HG03571 (cell line): Measurements from ENCODE around the gene OR2V1.
"Not testable (repeated sequence)": the region's sequence is repeated elsewhere in the genome, so short reads cannot be mapped to it uniquely, and the experiment has no call there.

Experiments used
- ATAC-seq: cut with Tn5 transposase; IDR thresholded peaks from one replicate; pipeline ENCODE4 v1.9.1; 2021; ENCODE audit not compliant: unreplicated experiment

OR2V1 gene

DNA sequence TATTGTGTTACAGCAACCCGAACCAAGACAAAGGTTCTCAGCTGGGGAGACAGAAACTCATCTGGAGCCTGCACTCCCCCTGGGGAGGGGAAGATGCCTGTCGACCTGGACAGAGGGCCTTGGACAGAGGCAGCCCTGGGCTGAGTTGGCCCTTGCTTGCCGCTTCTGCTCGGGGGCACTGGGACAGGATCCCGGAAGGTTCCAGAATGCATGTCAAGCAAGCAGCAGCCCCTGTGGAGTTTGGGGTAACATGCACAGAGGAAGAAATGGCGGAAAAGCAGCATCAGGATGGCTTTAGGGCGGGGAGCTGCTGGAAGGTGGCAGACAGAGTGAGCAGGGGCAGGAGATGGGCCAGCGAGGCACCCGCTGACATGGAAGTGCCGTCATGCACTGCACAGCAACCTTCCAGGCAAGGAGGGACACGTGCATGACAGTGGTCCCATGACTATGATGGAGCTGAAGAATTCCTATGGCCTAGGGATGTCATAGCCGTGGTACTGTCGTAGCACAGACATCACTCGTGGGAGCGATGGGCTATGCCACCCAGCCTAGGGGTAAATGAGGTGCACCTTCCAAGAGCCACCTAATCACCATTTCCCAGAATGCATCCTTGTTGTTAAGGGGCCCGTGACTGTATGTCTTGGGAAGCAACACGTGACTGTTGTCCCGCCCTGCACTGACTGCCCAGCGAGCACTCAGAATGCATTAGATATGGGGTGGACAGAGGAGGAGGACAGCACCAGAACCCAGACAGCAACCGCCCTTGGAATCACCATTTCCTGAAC, 26.2 kb downstream of the OR2V1 start:
- not testable (repeated sequence) for ATAC-seq

DNA sequence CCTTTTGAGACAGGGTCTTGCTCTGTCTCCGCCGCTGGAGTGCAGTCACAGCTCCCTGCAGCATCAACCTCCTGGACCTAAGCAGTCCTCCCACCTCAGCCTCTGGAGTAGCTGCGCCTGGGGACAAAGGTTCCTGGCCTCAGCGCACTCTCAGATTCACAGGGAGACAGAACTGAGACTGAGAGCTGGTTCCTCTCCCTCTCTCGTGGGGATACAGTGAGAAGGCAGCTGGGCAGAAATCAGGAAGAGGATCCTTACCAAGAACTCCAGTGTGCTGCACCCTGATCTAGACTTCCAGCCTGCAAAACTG, 26.8 kb downstream of the OR2V1 start:
- ATAC-seq = not testable (repeated sequence)

DNA sequence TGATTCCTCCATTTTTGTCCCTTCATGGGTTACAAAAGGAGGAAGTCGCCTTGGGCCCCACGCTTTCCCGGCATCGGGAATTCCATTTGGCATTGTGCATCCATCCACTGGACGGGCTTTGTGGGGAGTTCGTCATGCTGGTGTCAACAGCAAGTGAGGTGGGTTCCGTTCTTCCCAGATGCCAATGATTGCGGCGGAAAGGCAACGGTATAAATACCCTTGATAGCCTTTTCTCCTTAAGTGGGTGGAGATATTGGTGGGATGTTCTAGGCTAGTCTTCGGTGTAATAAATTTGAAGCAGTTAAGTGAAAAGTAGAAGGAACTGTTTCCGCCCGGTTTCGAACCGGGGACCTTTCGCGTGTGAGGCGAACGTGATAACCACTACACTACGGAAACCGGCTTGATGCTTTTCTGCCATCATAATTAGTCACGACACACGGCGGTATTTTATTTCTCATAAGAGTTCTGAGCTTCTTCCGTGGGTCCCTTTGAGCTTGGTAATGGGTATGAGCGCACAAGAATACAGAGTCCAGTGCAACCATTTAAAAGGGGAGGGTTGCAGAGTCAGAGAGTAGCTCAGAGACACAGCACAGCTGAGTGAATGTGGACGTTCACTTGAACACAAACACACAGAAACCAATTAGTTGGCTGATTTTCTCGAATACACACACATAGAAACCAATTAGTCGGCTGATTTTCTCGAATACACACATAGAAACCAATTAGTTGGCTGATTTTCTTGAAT, 28.9 kb downstream of the OR2V1 start:
- ATAC-seq = not testable (repeated sequence)

DNA sequence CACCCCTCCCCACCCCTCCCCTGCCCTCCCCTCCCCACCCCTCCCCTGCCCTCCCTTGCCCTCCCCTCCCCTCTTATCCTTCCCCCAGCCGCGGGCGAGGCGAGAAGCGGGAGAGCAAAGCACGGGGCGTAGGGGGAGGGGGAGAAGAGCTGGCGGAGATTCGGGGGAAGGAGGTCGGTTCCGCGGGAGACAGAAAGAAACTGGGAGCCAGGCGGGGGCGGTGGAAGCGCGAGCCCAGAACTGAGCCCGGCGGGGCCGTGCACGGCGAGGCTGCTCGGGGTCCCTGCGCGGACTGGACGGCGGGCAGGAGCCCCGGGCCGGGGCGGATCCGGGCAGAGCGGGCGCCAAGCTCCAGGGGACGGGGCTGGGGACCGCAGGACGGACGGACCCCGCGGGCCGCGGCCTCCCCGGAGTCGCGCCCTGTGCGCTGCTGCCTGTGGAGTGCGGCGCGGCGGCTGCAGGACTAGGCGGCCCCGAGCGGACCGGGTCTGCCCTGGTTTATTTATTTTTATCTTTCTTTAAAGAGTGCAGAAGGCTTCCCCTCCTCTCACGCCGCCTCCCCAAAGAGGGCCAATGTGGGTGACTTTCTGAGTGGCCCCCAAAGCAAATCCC, 29.8 kb downstream of the OR2V1 start:
- not testable (repeated sequence) for ATAC-seq

DNA sequence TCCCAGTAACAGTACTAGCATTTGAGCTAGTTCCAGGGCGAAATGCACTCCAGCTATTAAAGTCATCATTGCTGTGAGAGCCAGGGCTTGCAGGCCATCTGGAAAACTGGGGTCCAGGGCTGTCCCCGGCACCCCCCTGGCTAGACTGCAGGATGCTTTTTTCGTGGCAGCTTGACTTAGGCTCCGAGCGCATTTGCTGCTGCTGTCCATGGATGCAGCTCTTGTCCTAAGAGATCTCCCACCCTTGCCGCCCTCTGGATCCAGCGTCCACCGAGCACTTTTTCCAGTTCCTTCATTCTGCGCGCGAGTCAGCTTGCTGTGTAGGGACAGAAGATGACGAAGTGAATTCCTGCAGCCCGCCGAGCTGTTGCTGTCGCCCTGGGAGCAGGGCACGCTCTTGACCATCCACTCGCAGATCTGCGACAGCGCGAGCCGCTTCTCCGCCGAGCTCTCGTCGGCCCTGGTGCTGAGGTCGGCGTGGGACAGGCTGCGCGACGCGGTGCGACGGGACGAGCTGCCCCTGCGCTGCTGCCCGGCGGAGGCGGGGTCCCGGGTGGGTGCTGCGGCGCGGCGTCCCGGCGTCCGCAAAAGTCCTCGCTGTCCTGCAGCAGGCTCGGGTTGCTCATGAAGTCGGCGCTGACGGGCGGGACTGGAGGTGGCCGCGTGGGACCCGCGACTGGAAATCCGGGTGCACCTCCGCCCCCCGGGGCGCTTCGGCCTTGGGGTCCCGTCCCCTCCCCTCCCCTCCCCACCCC, 30.7 kb downstream of the OR2V1 start:
- ATAC-seq = no peak

DNA sequence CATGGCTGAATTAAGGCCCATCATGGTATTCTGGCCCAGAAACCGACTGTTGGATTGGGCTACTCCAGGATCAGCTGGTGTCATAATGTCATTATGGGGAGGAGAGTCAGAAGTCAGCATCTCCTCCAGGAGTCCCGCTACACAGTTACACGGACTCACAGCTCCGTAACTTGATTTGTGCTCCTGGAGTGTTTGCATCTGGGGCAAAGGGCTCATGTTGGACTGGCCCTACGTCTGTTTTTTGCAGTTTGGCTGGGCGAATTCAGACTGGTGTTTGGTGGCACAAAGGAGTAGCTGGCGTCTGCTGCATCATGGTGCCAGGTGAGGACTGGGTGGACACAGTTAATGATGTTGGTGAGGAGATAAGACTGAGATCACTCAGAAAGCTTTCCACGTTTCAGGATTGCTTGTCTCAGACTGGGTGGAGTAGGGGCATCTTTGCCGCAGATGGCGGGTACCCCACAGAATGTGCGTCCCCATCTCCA, 31.3 kb downstream of the OR2V1 start:
- ATAC-seq = no peak

DNA sequence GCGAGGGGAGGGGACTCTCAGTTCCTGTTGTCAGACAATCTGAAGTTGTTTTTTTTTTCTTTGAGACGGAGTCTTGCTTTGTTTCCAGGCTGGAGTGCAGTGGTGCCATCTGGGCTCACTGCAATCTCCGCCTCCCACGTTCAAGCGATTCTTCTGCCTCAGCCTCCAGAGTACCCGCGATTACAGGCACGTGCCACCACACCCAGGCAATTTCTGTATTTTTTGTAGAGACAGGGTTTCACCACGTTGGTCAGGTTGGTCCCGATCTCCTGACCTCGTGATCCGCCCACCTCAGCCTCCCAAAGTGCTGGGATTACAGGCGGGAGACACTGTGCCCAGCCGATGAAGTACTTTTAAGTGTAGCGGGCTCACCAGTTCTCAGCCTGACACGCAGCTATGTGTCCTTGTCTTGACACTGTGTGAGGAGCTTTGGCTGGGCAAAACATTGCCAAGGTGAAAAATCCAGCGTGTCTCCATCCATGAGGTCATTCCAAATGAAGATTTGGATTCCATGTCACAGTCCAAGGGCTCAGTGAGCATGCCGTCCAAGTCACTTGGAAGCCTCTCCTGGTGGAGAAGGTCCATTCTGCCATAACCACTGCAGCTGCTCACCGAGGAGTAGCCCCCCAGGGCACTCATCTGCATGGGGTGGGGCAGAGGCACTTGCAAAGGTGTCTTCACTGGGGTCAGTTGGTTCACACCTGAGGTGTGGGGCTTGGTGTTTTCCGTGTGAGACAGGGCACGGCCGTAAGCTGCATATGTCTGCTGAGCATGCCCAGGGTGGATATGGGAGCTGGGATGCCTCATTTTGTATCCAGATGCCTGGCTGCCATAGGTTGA, 32.0 kb downstream of the OR2V1 start:
- ATAC-seq = no peak

DNA sequence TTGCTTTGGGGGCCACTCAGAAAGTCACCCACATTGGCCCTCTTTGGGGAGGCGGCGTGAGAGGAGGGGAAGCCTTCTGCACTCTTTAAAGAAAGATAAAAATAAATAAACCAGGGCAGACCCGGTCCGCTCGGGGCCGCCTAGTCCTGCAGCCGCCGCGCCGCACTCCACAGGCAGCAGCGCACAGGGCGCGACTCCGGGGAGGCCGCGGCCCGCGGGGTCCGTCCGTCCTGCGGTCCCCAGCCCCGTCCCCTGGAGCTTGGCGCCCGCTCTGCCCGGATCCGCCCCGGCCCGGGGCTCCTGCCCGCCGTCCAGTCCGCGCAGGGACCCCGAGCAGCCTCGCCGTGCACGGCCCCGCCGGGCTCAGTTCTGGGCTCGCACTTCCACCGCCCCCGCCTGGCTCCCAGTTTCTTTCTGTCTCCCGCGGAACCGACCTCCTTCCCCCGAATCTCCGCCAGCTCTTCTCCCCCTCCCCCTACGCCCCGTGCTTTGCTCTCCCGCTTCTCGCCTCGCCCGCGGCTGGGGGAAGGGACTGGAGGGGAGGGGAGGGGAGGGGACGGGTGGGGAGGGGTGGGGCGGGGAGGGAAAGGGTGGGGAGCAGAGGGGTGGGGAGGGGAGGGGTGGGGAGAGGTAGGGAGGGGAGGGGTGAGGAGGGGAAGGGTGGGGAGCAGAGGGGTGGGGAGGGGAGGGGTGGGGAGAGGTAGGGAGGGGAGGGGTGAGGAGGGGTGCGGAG, 33.0 kb downstream of the OR2V1 start:
- ATAC-seq = not testable (repeated sequence)

DNA sequence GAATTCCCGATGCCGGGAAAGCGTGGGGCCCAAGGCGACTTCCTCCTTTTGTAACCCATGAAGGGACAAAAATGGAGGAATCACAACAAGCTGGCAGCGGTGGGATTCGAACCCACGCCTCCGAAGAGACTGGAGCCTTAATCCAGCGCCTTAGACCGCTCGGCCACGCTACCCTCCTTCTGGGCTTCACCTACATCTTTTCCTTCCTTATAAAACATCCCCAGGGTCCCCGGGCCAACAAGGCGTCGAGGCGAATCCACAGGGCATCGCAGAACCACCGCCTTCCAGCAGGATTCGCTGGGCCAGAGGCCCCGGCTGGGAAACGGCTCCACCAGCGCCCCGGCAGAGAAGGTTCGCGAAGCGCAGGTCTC, 33.6 kb downstream of the OR2V1 start:
- ATAC-seq = not testable (repeated sequence)

DNA sequence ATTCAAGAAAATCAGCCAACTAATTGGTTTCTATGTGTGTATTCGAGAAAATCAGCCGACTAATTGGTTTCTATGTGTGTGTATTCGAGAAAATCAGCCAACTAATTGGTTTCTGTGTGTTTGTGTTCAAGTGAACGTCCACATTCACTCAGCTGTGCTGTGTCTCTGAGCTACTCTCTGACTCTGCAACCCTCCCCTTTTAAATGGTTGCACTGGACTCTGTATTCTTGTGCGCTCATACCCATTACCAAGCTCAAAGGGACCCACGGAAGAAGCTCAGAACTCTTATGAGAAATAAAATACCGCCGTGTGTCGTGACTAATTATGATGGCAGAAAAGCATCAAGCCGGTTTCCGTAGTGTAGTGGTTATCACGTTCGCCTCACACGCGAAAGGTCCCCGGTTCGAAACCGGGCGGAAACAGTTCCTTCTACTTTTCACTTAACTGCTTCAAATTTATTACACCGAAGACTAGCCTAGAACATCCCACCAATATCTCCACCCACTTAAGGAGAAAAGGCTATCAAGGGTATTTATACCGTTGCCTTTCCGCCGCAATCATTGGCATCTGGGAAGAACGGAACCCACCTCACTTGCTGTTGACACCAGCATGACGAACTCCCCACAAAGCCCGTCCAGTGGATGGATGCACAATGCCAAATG, 34.1 kb downstream of the OR2V1 start:
- not testable (repeated sequence) for ATAC-seq

DNA sequence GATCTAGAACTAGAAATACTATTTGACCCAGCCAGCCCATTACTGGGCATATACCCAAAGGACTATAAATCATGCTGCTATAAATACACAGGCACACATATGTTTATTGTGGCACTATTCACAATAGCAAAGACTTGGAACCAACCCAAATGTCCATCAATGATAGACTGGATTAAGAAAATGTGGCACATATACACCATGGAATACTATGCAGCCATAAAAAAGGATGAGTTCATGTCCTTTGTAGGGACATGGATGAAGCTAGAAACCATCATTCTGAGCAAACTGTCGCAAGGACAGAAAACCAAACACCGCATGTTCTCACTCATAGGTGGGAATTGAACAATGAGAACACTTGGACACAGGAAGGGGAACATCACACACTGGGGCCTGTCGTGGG, 35.8 kb downstream of the OR2V1 start:
- not testable (repeated sequence) for ATAC-seq

DNA sequence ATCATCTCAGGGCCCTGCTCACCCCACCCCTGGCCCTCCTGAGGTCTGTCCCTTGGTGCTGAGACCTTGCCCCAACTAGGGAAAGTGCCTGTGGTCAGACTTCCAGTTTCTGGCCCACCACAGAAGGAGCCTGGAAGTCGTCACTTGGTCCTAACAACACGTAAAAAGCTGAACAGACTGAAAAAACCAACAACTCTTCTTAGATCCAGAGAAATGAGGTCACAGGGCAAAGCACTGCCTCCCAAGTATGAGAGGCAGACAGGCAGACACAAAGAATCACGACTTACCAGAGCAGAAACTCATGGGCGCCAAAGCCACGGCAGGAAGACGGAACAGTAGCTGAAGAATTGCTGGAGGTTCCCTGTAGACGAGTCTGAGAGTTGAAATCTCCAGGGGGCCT, 38.5 kb downstream of the OR2V1 start:
- ATAC-seq = no peak

DNA sequence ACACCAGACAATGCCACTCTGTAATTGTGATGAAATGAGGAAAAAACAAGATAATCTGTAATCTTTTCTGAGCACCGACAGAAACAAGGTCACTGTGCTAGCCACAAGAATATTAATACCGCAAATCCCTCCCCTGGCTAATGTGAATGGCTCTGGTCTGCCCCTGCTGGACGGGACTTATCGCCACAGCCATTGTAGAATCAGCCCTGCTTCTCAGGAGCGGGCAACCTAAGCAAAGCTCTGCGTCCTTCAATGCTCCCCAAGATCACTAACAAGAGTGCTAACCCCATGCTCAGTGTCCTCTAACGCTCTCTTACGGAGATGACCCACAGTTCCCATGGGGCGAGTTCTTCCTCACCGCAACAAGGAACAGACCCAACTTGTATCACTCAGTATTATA, 42.7 kb downstream of the OR2V1 start:
- ATAC-seq = no peak

DNA sequence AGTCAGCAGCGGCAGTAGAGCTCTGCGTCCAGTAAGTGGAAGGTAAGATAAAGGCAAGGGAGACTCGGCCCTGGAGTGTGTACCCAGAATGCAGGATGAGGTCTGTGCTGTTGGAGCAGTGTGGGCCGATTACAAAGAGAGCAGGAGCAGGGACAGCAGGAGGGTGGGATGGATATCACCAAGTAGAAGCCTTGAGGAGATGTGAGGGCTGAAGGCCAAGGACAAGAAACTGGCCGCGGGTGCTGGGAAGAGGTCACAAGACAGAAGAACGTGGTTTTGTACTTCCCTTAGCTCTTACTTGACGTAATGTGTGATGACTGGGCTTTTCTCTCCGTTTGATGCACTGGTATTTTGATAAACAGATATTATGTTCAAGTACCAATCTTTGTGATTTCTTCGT, 43.7 kb downstream of the OR2V1 start:
- no peak for ATAC-seq

DNA sequence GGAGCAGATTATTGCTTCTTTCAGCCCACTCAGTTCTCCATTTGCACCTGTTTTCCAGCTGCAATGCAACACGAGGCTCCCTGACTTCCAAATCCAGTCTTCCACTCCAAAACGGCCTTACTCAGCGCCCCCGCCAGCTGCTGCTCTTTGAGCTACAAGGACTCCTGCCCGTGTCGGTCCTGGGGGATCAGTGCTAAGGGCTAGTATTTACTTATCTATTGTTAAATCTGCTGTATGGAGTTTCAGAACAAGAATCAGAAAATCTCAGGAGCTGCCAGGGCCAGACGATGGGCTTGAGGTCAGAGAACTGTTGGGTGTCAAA, 44.1 kb downstream of the OR2V1 start:
- ATAC-seq = no peak

DNA sequence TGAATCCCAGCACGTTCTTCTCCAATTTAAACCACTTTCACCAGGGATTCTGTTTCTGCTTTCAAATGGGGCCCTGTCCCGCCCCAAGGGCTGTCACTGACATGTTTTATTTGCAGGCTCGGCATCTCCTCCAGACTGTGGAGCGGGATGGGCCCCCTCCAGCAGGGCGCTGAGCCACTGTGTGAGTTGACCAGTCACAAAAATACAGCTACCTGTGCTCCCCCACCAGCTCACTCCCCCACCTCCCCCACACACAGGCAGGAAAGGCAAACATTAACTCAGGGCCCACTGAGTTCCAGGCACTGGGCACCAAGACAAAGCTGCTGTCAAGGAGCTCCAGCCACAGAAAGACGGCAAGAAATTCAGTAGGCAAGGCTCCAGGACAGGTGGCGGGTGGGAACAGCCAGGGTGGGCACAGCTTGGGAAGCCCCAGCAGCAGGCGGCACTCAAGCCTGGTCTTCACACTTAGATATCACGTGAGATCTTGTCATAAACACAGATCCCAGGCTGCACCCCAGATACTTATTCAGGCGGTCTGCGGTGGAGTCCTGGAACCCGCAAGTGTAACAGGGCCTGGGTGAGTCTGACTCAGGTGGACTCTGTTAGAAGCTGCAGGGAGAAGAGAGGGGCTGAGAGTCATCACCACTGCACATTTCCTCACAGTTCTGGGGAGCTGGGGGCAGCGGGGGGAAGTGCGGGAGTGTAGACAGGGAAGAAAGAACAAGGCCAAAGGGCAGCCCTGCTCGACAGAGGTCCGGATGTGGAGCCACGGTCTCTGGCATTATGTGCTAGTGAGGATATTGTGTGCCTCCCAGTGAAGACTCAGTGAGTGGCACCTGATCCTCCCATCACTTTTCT, 44.7 kb downstream of the OR2V1 start:
- ATAC-seq = no peak

DNA sequence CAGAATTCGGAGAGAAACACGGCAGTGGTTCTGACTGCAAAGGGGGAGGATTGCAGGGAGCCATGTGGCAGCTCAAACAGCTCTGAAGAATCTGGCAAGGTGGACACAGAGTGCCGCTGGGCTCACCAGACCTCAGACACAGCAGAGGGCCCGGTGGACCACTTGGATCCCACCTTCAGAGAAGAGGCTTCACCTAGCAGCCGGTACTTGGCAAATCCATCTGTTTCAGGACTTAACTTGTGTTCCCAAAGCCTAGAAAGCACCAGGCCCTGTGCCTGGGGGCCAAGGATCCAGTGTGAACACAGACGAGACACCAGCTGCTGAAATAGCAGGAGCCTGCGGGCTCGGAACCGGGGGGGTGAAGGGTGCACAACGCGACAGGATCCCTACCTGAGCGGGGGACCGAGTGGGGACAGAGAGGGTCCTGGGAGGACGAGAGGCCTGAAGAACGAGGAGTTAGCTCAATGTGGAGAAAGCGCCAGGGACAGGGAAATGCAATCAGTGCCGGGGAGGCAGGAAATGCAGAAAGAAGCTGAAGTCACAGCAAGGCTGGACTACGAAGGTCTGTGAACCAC, 46.3 kb downstream of the OR2V1 start:
- no peak for ATAC-seq

DNA sequence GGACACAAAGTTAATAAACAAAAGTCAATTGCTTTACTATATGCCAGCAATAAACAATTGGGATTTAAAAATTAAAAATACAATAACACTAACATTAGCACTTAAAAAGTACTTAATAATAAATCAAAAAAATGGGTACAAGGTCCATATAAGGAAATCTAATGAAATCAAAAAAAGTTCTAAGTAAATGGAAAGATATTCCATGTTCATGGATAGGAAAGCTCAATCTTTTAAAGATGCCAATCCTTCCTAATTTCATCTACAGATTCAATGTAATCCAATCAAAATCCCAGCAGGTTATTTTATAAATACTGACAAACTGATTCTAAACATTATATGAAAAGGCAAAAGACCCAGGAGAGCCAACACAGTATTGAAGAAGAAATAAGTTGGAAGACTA, 49.0 kb downstream of the OR2V1 start:
- no peak for ATAC-seq
